ENCODE measurements around the gene HOXA3. TPM values are rescaled to one million over a fixed set of nuclear protein-coding genes. Genes with fewer than 3 reads are reported as not detected.

The HOXA3 gene
- total RNA-seq, 1 experiment from 2014 or later = not detected

DNA sequence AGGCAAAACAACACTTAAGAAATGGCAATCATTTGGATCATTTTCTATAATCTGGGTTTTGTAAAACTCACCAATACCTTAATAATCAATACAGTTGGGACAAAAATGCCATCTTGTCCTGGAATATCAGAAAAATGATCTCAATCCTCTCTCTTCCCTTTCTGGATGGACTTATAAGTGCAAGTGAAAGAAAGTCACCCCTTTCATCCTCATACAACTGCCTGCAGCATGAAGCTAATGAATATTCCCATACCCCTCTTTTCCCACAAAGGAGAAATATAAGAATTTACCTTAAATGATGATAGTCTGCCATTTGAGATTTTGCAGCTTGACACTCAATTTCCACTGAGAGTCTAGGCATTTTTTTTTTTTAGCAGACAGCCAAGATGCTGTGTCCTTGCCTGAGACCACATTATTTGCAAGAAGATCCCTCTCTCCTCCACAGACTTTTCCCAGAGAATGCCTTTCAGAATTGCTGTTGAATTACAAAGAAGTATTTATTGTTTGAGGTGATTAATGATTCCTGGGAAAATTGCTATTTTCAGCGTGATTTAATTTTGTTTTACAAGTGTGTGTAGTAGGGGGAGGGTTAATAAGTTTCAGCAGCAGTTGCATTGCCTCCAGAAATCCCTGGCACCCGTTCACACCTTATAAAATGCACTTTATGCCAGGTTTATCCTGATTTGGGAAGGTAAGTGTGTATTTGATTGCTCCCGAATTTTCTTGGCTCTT, 25.6 kb downstream of the HOXA3 start:
- Histone ChIP-seq H3K9me3 (ENCODE audit: control insufficient read depth, low read depth, low read length) (no peaks in the 10 kb centered on the region), H3K9ac (ENCODE audit: extremely low read depth, insufficient read length, low read length) (no peak overlapping the region), H3K4ac (ENCODE audit: low read depth, low read length) (no peak overlapping the region), H3K23ac (ENCODE audit: insufficient read length, low read depth, low read length) (no peak overlapping the region), H3K14ac (ENCODE audit: insufficient read depth, low read length) (no peak overlapping the region), H3K4me1 (ENCODE audit: insufficient read depth, low read length) (no peaks in the 10 kb centered on the region), H2BK12ac (ENCODE audit: insufficient read length, low read depth, low read length) (no peak overlapping the region), H2BK5ac (ENCODE audit: insufficient read length, low read length) (no peak overlapping the region), H3K27me3 (ENCODE audit: insufficient read depth, low read length) (peaks cover 95% of the 10 kb centered on the region), H3K27ac (ENCODE audit: insufficient read length, low read depth, low read length) (no peak overlapping the region), H2AFZ (ENCODE audit: low read length) (no peak overlapping the region), H3K79me1 (ENCODE audit: insufficient read depth, low read depth, low read length, poor library complexity, severe bottlenecking) (no peaks in the 10 kb centered on the region), H3T11ph (ENCODE audit: low read length) (no peak overlapping the region), H2BK15ac (ENCODE audit: low read depth, low read length) (no peak overlapping the region), H3K23me2 (ENCODE audit: insufficient read length, low read depth, low read length, poor library complexity, severe bottlenecking) (no peaks in the 10 kb centered on the region), H2BK20ac (ENCODE audit: low read depth, low read length, poor library complexity, severe bottlenecking) (no peak overlapping the region), H4K5ac (ENCODE audit: insufficient read length, low read depth, low read length) (no peak overlapping the region), H4K8ac (replicated peaks; ENCODE audit: insufficient read length, low read depth, low read length) (no peak overlapping the region), H3K79me2 (ENCODE audit: insufficient read depth, low read length) (no peaks in the 10 kb centered on the region), H3K4me2 (ENCODE audit: insufficient read depth, insufficient read length, low read length) (no peak overlapping the region), H2BK120ac (ENCODE audit: low read depth, low read length, poor library complexity, severe bottlenecking) (no peak overlapping the region), H4K20me1 (ENCODE audit: control insufficient read depth, insufficient read depth, insufficient read length) (peaks cover 2% of the 10 kb centered on the region), H2AK5ac (ENCODE audit: insufficient read length, low read length) (no peak overlapping the region), H3K18ac (ENCODE audit: insufficient read length, low read depth, low read length) (no peak overlapping the region), H3K56ac (ENCODE audit: insufficient read length, low read depth, low read length) (no peak overlapping the region), H4K91ac (ENCODE audit: insufficient read length, low read depth, low read length) (no peak overlapping the region)
- no CpG with 5 or more reads among the region's 3 CpGs for WGBS (ENCODE audit: extremely low coverage, insufficient read length, low lambda C conversion rate)
- Mint-ChIP-seq H3K27me3 (ENCODE audit: low read depth) (peaks cover 97% of the 10 kb centered on the region), H3K27ac (no peak overlapping the region), H3K36me3 (ENCODE audit: insufficient read depth in 1 of 3, low read depth in 3 of 3) (no peaks in the 10 kb centered on the region; a peak in 1 of 7 replicates), H3K9me3 (peaks cover 8 to 9% of the 10 kb centered on the region in 2 experiments; a peak in 4 of 5 replicates), H3K4me1 (peaks cover 0 to 10% of the 10 kb centered on the region in 2 experiments; a peak in 1 of 4 replicates), H3K4me3 (no peak overlapping the region)
- no peak for TF ChIP-seq CTCF (conservative IDR thresholded peaks at IDR 0.05)
- no peak for DNase-seq

All from H9 (cell line).